Muscle of arm (tissue), 12 donors: ENCODE data around the gene CRB3. TPM values are rescaled to one million over a fixed set of nuclear protein-coding genes. Genes with fewer than 3 reads are reported as not detected.
"Not testable (repeated sequence)": the region's sequence is repeated elsewhere in the genome, so short reads cannot be mapped to it uniquely, and the experiment has no call there.

ENCODE experiments used
- DNase-seq: peaks from one replicate; pipeline ENCODE4 v3.0.0-alpha.2; 2013
- polyA plus RNA-seq, 12 donors: library from polyadenylated mRNA; unstranded; fragments of 120-200 nt; gene quantifications; one replicate each; pipeline ENCODE4 v1.2.1, GENCODE V29; 2013; ENCODE audit not compliant: insufficient read length in 12 of 12

CRB3 gene
- polyA plus RNA-seq, 12 donors, result 0.17 to 18.2 (median 0.55) TPM; not detected in 5

- DNase-seq, result no peak
These were observed 25.4 kb downstream of the CRB3 start for GRCh38 chr19:6489278-6490061.

DNA sequence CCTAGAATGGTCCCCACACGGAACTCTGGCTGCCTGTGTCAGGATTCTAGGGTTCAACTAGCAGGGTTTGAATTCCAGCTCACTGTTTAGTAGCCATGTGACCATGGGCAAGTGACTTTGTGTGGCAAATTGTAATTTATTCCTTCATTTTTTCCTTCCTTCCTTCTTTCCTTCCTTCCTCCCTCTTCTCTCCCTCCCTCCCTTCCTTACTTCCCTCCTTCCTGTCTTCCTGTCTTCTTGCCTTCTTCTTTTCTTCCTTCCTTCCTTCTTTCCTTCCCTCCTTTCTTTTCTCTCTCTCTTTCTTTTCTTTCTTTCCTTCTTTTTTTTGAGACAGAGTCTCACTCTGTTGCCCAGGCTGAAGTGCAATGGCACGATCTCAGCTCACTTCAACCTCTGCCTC lies 26.1 kb downstream of the CRB3 start:
- DNase-seq, result no peak

DNA sequence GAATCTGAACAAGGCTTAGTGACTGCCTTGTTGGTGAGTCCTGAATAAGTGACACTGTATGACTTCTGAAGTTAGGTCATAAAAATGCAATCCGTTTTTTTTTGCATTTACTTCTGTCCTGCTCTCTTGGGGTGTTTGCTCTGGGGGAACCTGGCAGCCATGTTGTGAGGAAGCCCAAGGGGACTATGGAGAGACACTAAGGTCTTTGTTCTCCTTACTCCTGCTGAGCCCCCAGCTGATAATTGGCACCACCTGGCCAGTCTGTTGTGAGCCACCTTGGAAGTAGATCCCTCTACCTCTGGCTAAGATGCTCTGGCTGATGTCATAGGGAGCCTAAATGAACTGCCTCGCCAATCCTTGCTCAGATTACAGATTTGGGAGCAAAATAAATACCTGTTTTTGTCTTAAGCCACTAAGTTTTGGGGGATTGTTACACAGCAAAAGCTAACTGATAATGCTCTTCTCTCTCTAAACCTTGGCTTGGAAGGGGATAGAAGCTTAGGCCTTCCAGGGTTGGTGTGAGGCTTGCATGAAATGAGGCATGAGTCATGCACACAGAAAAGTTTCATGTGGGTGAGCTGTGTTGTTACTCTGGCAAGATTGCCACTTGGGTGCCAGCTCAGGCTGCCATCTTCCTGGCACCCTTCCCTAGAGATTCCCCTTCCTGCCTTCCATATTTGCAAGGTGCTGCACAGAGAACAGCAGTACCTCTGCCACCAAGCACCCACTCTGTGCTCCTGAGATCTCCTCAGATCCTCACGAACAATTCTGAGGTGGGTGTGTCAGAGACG lies 27.9 kb downstream of the CRB3 start:
- no peak for DNase-seq

DNA sequence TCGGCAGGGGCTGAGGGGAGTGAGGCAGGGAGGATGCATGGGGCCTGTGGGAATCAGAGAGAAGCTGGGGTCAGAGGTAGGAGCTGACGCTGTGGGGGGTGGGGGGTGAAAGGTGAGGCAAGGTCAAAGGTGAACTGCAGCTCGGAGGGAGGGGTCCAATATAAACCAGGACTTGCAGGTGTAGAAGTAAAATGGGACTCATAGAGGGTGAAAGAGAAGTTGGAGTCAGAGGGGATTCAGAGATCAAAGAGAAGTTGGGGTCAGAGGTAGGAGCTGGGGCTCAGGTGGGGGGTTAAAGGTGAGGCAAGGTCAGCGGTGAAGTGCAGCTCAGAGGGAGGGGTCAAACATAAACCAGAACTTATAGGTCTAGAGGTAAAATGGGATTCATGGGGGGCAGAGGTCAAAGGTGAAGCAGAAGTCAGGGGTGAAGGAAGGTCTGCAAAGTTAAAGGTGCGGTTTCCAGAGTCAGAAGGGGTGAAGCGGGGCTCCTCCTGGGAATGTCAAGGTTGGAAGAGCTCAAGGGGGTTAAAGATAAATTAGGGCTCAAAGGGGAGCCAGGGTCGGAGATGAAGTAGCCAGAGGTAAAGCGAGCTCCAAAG lies 30.5 kb downstream of the CRB3 start:
- no peak for DNase-seq

- no peak for DNase-seq
These were observed 31.9 kb downstream of the CRB3 start for GRCh38 chr19:6495947-6496346.

- DNase-seq, result no peak
These were observed 34.4 kb downstream of the CRB3 start for GRCh38 chr19:6498294-6499036.

- no peak for DNase-seq
These were observed 35.1 kb downstream of the CRB3 start for GRCh38 chr19:6499052-6499790.

DNA sequence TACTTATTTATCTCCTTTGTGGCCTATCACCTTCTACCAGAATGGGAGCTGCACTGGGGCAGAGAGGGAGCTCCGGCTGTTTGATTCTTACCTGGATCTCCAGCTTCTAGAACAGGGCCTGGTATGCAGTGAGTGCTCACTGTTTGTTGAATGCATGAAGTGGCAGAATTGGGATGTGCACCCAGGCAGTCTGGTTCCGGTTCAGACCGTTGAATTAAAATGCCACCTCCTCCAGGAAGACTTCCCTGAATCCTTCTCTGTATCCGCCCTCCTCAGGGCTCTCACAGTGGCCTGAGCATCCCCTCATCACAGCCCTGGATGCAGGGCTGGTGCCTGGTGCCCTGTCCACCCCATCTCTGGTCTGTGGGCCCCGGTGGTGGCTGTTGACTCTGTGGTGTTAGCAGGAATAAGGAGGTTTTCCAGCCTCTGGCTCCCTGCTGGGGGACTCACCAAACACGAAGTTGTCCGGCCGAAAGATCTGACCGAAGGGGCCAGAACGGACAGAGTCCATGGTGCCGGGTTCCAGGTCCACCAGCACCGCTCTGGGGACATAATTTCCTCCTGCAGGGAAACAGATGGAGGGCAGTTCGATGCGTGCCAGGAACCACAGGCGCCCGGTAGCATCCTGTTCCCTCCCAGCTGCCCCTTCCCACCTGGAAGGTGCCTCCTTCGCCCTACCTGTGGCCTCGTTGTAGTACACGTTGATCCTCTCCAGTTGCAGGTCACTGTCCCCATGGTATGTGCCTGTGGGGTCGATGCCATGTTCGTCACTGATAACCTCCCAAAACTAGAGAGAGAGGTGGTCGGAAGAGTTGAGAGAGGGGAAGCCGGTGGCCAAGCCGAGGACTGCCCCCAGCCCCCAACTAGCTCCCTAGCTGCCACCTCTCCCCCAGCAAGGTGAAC lies 37.0 kb downstream of the CRB3 start:
- no peak for DNase-seq

GRCh38 chr19:6501740-6502648 lies 37.9 kb downstream of the CRB3 start, which contains the start of gene TUBB4A:
TUBB4A (minus strand) TSS chr19:6502309; CDS start chr19:6502212, 97 bp downstream.
- DNase-seq, result no peak

DNA sequence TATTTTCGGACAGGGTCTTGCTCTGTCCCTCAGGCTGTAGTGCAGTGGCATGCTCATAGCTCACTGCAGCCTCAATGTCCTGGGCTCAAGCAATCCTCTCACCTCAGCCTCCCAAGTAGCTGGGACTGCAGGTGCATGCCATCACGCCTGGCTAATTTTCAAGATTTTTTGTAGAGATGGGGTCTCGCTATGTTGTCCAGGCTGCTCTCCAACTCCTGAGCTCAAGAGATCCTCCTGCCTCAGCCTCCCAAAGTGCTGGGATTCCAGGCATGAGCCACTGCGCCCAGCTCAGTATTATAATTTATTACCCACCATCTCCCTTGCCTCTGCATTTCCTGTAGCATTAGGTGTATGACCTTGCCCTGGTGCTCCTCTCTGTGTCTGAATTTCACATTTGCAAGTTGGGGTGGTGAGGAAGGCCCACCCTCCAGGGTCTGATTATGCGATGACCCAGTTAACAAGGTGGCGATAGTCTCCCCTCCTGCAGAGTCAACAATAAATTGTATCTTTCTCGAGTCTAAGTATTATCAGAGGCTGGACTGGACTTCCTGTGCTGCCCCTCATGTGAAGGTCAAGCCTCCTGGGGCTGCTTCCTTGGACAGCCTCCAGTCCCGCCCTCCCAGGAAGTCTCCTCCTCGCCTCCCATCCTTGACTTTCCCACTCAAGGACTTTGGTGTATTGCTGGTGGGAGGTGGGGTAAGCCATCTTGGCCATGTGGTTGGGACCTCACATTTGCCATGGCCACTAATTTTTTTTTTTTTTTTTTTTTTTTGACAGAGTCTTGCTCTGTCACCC lies 39.5 kb downstream of the CRB3 start:
- DNase-seq, result no peak

DNA sequence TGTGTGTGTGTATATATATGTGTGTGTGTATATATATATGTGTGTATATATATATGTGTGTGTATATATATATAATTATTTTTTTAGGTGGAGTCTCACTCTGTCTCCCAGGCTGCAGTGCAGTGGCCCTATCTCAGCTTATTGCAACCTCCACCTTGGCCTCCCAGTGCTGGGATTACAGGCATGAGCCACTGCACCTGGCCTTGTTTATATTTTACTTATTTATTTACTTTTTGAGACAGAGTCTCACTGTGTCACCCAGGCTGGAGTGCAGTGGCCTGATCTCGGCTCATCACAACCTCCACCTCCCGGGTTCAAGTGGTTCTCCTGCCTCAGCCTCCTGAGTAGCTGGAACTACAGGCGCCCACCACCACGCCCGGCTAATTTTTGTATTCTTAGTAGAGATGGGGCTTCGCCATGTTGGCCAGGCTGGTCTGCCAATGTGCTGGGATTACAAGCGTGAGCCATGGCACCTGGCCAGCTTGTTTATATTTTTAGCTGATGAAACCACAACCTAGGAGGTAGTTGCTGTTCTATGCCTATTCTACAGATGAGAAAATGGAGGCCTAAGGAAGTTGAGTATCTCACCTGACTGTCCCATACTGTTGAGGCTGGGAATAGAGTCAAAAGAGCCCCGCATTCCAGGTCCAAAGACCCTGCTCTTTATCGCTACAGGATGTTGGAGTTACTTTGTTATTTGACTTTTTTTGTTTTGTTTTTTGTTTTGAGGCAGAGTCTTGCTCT lies 44.1 kb downstream of the CRB3 start:
- not testable (repeated sequence) for DNase-seq

GRCh38 chr19:6509118-6509971 lies 45.3 kb downstream of the CRB3 start:
- DNase-seq, result no peak

GRCh38 chr19:6510618-6511017 lies 46.5 kb downstream of the CRB3 start:
- DNase-seq, result no peak

GRCh38 chr19:6514089-6514488 lies 50.0 kb downstream of the CRB3 start:
- no peak for DNase-seq

- no peak for DNase-seq
These were observed 51.0 kb downstream of the CRB3 start for GRCh38 chr19:6514926-6515544.
